GM23338 (cell line): ENCODE measurements around the gene PACS1. TPM values are rescaled to one million over a fixed set of nuclear protein-coding genes. Genes with fewer than 3 reads are reported as not detected.

Experiments
- ATAC-seq: fragments of 200-7000 bp; cut with Tn5 transposase; 3 replicates; pipeline ENCODE4 v1.9.1; 2020
- DNase-seq: peaks from one replicate; pipeline ENCODE4 v3.0.0-alpha.2; 2015; ENCODE audit warnings: low spot score
- H2AFZ ChIP-seq: fragments of 200-600 bp; sonication (generic); 2 replicates; pipeline ENCODE4 v1.8.0; 2016; ENCODE audit warnings: antibody characterized with exemption, mild to moderate bottlenecking, moderate library complexity
- H3F3A ChIP-seq: fragments of 200-600 bp; sonication (generic); replicated peaks from 2 replicates; pipeline ENCODE4 v1.8.0; 2017; ENCODE audit warnings: antibody characterized with exemption, mixed run types, low read depth
- H3K27ac ChIP-seq: fragments of 200-600 bp; sonication (generic); 2 replicates; pipeline ENCODE4 v1.6.1; 2016; ENCODE audit warnings: low read depth
- H3K27me3 ChIP-seq: fragments of 200-600 bp; sonication (generic); 2 replicates; pipeline ENCODE4 v1.8.0; 2016; ENCODE audit warnings: mild to moderate bottlenecking, mixed run types, moderate library complexity; ENCODE audit not compliant: insufficient read depth
- H3K36me3 ChIP-seq: fragments of 200-600 bp; sonication (generic); 2 replicates; pipeline ENCODE4 v1.8.0; 2016; ENCODE audit warnings: mild to moderate bottlenecking; ENCODE audit not compliant: insufficient read depth
- H3K4me1 ChIP-seq: fragments of 200-600 bp; sonication (generic); 2 replicates; pipeline ENCODE4 v1.8.0; 2016; ENCODE audit warnings: mild to moderate bottlenecking, moderate library complexity; ENCODE audit not compliant: insufficient read depth
- H3K4me2 ChIP-seq: fragments of 200-600 bp; sonication (generic); 2 replicates; pipeline ENCODE4 v1.7.1; 2017; ENCODE audit warnings: mixed run types
- H3K4me3 ChIP-seq: fragments of 200-600 bp; sonication (generic); 2 replicates; pipeline ENCODE4 v1.6.1; 2016; ENCODE audit warnings: mixed run types
- H3K79me2 ChIP-seq: fragments of 200-600 bp; sonication (generic); replicated peaks from 2 replicates; pipeline ENCODE4 v1.8.0; 2017; ENCODE audit warnings: mild to moderate bottlenecking; ENCODE audit not compliant: insufficient read depth
- H3K9me2 ChIP-seq: fragments of 200-600 bp; sonication (generic); 2 replicates; pipeline ENCODE4 v1.8.0; 2017; ENCODE audit not compliant: insufficient read depth
- H4K20me1 ChIP-seq: fragments of 200-600 bp; sonication (generic); replicated peaks from 2 replicates; pipeline ENCODE4 v1.8.0; 2017; ENCODE audit warnings: mild to moderate bottlenecking; ENCODE audit not compliant: insufficient read depth
- H3K27ac Mint-ChIP-seq: 2 replicates; pipeline ENCODE4 v1.8.0; 2020; ENCODE audit warnings: inconsistent platforms, mild to moderate bottlenecking, moderate library complexity, mixed read lengths
- H3K27me3 Mint-ChIP-seq: 3 replicates; pipeline ENCODE4 v1.8.0; 2022; ENCODE audit warnings: low read depth, mild to moderate bottlenecking, moderate library complexity, mixed read lengths, inconsistent platforms; ENCODE audit not compliant: insufficient read depth, poor library complexity
- H3K36me3 Mint-ChIP-seq: 3 replicates; pipeline ENCODE4 v1.8.0; 2021; ENCODE audit warnings: low read depth, mild to moderate bottlenecking, inconsistent platforms, moderate library complexity, mixed read lengths
- H3K4me1 Mint-ChIP-seq: 3 replicates; pipeline ENCODE4 v1.8.0; 2020; ENCODE audit warnings: mild to moderate bottlenecking, inconsistent platforms, mixed read lengths
- H3K4me3 Mint-ChIP-seq: 3 replicates; pipeline ENCODE4 v1.8.0; 2021; ENCODE audit warnings: moderate library complexity, mild to moderate bottlenecking, inconsistent platforms, mixed read lengths
- H3K9me3 Mint-ChIP-seq: 3 replicates; pipeline ENCODE4 v1.8.0; 2020; ENCODE audit warnings: moderate library complexity, mild to moderate bottlenecking, inconsistent platforms, mixed read lengths
- CREB1 ChIP-seq: fragments of 250-450 bp; sonication (Bioruptor Pico); IDR thresholded peaks from 2 replicates; pipeline ENCODE4 v1.5.0; 2020; ENCODE audit warnings: low read depth, mild to moderate bottlenecking, moderate library complexity
- polyA plus RNA-seq: library from polyadenylated mRNA; unstranded; fragments of >200 nt; fragmentation: Nextera tagmentation; extraction: Ambion mirVana; gene quantifications from 2 replicates; pipeline ENCODE4 v1.2.1, GENCODE V29; 2016
- total RNA-seq: library from RNA; depleted of rRNA; stranded (reverse); fragments of >200 nt; shearing (Covaris generic); gene quantifications from 2 replicates; pipeline ENCODE4 v1.2.3, GENCODE V29; 2014
- TF ChIP-seq, protein P1 (sequence below): IDR thresholded peaks from one replicate; pipeline ENCODE4 v1.6.1; 2018; ENCODE audit warnings: antibody characterized with exemption; ENCODE audit not compliant: unreplicated experiment
- TF ChIP-seq, protein P2 (sequence below): fragments of 250-450 bp; sonication (Bioruptor Pico); IDR thresholded peaks from 2 replicates; pipeline ENCODE4 v1.5.0; 2020; ENCODE audit warnings: mild to moderate bottlenecking, moderate library complexity

The PACS1 gene
- total and polyA plus RNA-seq, 2 experiments from 2014 or later: 8.0 to 37.5 TPM

GRCh38 chr11:66176650-66177049, 106.6 kb downstream of the PACS1 start:
- H3K79me2 ChIP-seq: no peaks in the 10 kb centered on the region

More at GRCh38 chr11:66176650-66177049, 106.6 kb downstream of the PACS1 start:
- no peaks in the 10 kb centered on the region for H3K27me3 ChIP-seq
- Mint-ChIP-seq H3K27ac (no peak overlapping the region), H3K36me3 (no peaks in the 10 kb centered on the region), H3K27me3 (peaks cover 3% of the 10 kb centered on the region), H3K4me3 (no peak overlapping the region), H3K4me1 (peaks cover 3% of the 10 kb centered on the region; the same call in 1 of the 3 replicates), H3K9me3 (no peaks in the 10 kb centered on the region)
- no peaks in the 10 kb centered on the region for H3F3A ChIP-seq
- no peaks in the 10 kb centered on the region for H3K9me2 ChIP-seq
- H4K20me1 ChIP-seq: peaks cover 3% of the 10 kb centered on the region; the same call in 1 of the 2 replicates
- H3K4me1 ChIP-seq: no peaks in the 10 kb centered on the region
- no peak for TF ChIP-seq CREB1 (CRISPR knock-in tag)
- TF ChIP-seq, protein P1, sequence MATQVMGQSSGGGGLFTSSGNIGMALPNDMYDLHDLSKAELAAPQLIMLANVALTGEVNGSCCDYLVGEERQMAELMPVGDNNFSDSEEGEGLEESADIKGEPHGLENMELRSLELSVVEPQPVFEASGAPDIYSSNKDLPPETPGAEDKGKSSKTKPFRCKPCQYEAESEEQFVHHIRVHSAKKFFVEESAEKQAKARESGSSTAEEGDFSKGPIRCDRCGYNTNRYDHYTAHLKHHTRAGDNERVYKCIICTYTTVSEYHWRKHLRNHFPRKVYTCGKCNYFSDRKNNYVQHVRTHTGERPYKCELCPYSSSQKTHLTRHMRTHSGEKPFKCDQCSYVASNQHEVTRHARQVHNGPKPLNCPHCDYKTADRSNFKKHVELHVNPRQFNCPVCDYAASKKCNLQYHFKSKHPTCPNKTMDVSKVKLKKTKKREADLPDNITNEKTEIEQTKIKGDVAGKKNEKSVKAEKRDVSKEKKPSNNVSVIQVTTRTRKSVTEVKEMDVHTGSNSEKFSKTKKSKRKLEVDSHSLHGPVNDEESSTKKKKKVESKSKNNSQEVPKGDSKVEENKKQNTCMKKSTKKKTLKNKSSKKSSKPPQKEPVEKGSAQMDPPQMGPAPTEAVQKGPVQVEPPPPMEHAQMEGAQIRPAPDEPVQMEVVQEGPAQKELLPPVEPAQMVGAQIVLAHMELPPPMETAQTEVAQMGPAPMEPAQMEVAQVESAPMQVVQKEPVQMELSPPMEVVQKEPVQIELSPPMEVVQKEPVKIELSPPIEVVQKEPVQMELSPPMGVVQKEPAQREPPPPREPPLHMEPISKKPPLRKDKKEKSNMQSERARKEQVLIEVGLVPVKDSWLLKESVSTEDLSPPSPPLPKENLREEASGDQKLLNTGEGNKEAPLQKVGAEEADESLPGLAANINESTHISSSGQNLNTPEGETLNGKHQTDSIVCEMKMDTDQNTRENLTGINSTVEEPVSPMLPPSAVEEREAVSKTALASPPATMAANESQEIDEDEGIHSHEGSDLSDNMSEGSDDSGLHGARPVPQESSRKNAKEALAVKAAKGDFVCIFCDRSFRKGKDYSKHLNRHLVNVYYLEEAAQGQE: no peak
- TF ChIP-seq, protein P2, sequence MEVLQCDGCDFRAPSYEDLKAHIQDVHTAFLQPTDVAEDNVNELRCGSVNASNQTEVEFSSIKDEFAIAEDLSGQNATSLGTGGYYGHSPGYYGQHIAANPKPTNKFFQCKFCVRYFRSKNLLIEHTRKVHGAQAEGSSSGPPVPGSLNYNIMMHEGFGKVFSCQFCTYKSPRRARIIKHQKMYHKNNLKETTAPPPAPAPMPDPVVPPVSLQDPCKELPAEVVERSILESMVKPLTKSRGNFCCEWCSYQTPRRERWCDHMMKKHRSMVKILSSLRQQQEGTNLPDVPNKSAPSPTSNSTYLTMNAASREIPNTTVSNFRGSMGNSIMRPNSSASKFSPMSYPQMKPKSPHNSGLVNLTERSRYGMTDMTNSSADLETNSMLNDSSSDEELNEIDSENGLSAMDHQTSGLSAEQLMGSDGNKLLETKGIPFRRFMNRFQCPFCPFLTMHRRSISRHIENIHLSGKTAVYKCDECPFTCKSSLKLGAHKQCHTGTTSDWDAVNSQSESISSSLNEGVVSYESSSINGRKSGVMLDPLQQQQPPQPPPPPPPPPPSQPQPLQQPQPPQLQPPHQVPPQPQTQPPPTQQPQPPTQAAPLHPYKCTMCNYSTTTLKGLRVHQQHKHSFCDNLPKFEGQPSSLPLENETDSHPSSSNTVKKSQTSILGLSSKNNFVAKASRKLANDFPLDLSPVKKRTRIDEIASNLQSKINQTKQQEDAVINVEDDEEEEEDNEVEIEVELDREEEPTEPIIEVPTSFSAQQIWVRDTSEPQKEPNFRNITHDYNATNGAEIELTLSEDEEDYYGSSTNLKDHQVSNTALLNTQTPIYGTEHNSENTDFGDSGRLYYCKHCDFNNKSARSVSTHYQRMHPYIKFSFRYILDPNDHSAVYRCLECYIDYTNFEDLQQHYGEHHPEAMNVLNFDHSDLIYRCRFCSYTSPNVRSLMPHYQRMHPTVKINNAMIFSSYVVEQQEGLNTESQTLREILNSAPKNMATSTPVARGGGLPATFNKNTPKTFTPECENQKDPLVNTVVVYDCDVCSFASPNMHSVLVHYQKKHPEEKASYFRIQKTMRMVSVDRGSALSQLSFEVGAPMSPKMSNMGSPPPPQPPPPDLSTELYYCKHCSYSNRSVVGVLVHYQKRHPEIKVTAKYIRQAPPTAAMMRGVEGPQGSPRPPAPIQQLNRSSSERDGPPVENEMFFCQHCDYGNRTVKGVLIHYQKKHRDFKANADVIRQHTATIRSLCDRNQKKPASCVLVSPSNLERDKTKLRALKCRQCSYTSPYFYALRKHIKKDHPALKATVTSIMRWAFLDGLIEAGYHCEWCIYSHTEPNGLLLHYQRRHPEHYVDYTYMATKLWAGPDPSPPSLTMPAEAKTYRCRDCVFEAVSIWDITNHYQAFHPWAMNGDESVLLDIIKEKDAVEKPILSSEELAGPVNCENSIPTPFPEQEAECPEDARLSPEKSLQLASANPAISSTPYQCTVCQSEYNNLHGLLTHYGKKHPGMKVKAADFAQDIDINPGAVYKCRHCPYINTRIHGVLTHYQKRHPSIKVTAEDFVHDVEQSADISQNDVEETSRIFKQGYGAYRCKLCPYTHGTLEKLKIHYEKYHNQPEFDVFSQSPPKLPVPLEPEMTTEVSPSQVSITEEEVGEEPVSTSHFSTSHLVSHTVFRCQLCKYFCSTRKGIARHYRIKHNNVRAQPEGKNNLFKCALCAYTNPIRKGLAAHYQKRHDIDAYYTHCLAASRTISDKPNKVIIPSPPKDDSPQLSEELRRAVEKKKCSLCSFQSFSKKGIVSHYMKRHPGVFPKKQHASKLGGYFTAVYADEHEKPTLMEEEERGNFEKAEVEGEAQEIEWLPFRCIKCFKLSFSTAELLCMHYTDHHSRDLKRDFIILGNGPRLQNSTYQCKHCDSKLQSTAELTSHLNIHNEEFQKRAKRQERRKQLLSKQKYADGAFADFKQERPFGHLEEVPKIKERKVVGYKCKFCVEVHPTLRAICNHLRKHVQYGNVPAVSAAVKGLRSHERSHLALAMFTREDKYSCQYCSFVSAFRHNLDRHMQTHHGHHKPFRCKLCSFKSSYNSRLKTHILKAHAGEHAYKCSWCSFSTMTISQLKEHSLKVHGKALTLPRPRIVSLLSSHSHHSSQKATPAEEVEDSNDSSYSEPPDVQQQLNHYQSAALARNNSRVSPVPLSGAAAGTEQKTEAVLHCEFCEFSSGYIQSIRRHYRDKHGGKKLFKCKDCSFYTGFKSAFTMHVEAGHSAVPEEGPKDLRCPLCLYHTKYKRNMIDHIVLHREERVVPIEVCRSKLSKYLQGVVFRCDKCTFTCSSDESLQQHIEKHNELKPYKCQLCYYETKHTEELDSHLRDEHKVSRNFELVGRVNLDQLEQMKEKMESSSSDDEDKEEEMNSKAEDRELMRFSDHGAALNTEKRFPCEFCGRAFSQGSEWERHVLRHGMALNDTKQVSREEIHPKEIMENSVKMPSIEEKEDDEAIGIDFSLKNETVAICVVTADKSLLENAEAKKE (CRISPR knock-in tag): no peak
- H3K27ac ChIP-seq: no peak overlapping the region
- no peaks in the 10 kb centered on the region for H3K36me3 ChIP-seq
- no peak for ATAC-seq
- no peak overlapping the region for H3K4me3 ChIP-seq
- H3K4me2 ChIP-seq: no peak overlapping the region
- no peak for DNase-seq
- no peak overlapping the region for H2AFZ ChIP-seq
